ENCODE measurements around the gene WBP2NL.

WBP2NL gene

GRCh38 chr22:42022162-42022847 is 23.7 kb downstream of the WBP2NL start:
- DNase-seq, result no peak
- intact Hi-C loops (cut with DNase I), result no loop called here

- DNase-seq, result no peak
- intact Hi-C loops (cut with DNase I), result no loop called here
Observed at GRCh38 chr22:42025421-42025820, 26.8 kb downstream of the WBP2NL start.

- no peak for DNase-seq
- intact Hi-C loops (cut with DNase I), result no loop called here
Observed at GRCh38 chr22:42026705-42027104, 28.1 kb downstream of the WBP2NL start.

GRCh38 chr22:42033263-42034181 is 34.9 kb downstream of the WBP2NL start:
- intact Hi-C loops (cut with DNase I), result no loop called here
- DNase-seq, result no peak

- DNase-seq, result no peak
- intact Hi-C loops (cut with DNase I), result no loop called here
Observed at GRCh38 chr22:42035256-42035655, 36.7 kb downstream of the WBP2NL start.

GRCh38 chr22:42039271-42039670 is 40.7 kb downstream of the WBP2NL start:
- DNase-seq, result no peak
- intact Hi-C loops (cut with DNase I), result no loop called here

- intact Hi-C loops (cut with DNase I), result no loop called here
- DNase-seq, result no peak
Observed at GRCh38 chr22:42041784-42042183, 43.2 kb downstream of the WBP2NL start.

- DNase-seq, result no peak
- intact Hi-C loops (cut with DNase I), result no loop called here
Observed at GRCh38 chr22:42050641-42051180, 52.1 kb downstream of the WBP2NL start.

GRCh38 chr22:42052765-42053164 is 54.2 kb downstream of the WBP2NL start:
- intact Hi-C loops (cut with DNase I), result no loop called here
- no peak for DNase-seq

GRCh38 chr22:42056757-42057511 is 58.3 kb downstream of the WBP2NL start:
- no peak for DNase-seq
- intact Hi-C loops (cut with DNase I), result no loop called here

GRCh38 chr22:42060489-42060888 is 61.9 kb downstream of the WBP2NL start:
- DNase-seq, result peak in 1 of 10 donors; percentile 22

GRCh38 chr22:42061041-42061440 is 62.5 kb downstream of the WBP2NL start:
- intact Hi-C loops (cut with DNase I), result no loop called here
- peak in 1 of 10 donors; percentile 18 for DNase-seq

More at GRCh38 chr22:42060489-42060888, 61.9 kb downstream of the WBP2NL start:
- intact Hi-C loops (cut with DNase I), result no loop called here

GRCh38 chr22:42062506-42063170 is 64.0 kb downstream of the WBP2NL start:
- intact Hi-C loops (cut with DNase I), result no loop called here

GRCh38 chr22:42064629-42065028 is 66.0 kb downstream of the WBP2NL start:
- DNase-seq, result peak in 1 of 10 donors; percentile 18
- intact Hi-C loops (cut with DNase I), result no loop called here

More at GRCh38 chr22:42062506-42063170, 64.0 kb downstream of the WBP2NL start:
- DNase-seq, result peak in 1 of 10 donors; percentile 17

GRCh38 chr22:42065438-42066125 is 67.0 kb downstream of the WBP2NL start:
- peak in 1 of 10 donors; percentile 51 for DNase-seq

GRCh38 chr22:42066126-42066761 is 67.7 kb downstream of the WBP2NL start:
- peak in 1 of 10 donors; percentile 77 for DNase-seq
- intact Hi-C loops (cut with DNase I), result no loop called here

More at GRCh38 chr22:42065438-42066125, 67.0 kb downstream of the WBP2NL start:
- intact Hi-C loops (cut with DNase I), result no loop called here

- peak in 1 of 10 donors; percentile 7 for DNase-seq
- intact Hi-C loops (cut with DNase I), result no loop called here
Observed at GRCh38 chr22:42066937-42067336, 68.3 kb downstream of the WBP2NL start.

GRCh38 chr22:42067671-42068251 is 69.2 kb downstream of the WBP2NL start:
- intact Hi-C loops (cut with DNase I), result no loop called here
- peak in 1 of 10 donors; percentile 55 for DNase-seq
